GM21737 (cell line): ENCODE measurements around the gene RPUSD2.

Experiments
- ATAC-seq: cut with Tn5 transposase; IDR thresholded peaks from one replicate; pipeline ENCODE4 v1.9.1; 2021; ENCODE audit warnings: mild to moderate bottlenecking, moderate library complexity; ENCODE audit not compliant: unreplicated experiment

Gene RPUSD2

DNA sequence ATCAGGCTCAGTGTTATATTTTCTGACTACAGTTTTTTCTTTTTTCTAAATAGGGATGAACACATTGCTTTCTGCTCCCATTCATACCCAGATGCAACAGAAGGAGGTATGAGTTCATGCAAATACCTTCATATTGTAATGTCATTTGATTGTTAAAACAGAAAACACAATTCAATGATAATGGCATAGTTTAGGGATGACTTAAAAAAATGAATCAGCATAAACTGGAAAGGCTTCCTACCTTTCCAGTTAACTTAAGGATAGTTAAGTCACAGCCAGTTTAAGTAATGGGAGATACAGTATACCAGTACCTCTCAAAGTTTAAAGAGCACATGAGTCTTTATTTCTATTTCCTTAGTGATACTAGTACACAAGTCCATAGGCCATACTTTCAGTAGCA is 49.8 kb downstream of the RPUSD2 start:
- no peak for ATAC-seq

DNA sequence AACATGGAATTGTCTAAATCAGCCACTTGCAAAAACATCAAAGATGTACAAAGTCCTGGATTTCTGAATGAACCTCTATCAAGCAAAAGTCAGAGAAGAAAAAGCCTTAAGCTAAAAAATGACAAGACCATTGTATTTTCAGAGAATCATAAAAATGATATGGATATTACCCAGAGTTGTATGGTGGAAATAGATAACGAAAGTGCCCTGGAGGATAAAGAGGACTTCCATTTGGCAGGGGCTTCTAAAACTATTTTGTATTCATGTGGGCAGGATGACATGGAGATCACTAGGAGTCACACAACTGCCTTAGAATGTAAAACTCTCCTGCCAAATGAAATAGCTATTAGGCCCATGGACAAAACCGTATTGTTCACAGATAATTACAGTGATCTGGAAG is 54.3 kb downstream of the RPUSD2 start:
- no peak for ATAC-seq
